NCI-H146 (cell line): ENCODE measurements around the gene ANAPC2.
"Not testable (repeated sequence)": the region's sequence is repeated elsewhere in the genome, so short reads cannot be mapped to it uniquely, and the experiment has no call there.

Experiments used
- DNase-seq: peaks from one replicate; lab custom pipeline; 2025; lab: John Stamatoyannopoulos, UW

Gene ANAPC2

DNA sequence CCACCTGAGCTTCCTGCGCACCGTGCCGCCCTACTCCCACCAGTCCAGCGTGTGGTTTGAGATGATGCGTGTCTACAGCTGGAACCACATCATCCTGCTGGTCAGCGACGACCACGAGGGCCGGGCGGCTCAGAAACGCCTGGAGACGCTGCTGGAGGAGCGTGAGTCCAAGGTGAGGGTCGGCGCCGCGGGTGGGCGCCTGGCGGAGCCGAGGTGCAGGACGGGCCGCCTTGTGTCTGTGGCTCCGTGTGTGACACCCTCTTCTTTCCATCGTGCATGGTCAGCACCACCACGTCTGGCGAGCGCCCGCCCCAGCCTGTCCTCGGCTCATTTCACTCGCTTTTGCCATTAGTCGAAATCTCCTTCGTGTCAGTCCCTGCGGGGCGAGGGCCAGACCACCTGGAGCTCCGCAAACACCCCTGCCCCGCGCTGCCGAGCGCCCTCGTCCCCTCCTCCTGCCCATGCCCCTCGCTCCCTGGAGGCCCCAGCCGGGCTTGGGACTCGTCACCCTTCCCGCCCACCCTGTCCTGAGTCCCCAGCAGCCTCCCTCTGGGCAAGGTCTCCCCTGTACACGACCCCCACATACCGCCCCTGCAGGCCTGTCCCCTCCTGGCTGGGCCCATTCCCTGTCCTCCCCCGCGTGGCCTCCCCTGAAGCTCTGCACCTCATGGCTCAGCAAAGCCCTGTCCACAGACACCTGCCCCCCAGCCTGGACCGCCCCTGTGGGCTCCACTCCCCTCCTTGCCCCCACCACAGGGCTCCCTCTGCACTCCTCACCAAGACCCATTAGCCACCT lies 42.4 kb downstream of the ANAPC2 start:
- no peak for DNase-seq

DNA sequence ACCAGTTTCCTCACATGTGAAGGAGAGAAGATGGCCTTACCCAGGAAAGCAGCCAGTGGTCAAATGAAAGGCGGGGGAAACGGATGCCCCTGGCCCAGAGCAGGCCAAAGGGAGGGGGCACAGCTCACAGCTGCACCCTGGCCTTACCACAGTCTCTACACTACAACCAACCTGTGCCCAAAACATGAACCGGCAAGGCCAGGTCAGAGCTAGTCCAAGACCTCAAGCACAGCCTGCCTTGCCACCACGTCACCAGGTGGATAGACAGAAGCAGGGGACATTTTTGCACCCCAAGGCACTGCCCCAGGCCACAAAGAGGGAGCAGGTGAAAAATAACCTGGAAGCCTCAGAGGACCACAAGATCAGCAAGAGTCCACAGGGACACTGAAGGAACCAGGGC lies 44.9 kb downstream of the ANAPC2 start:
- no peak for DNase-seq

GRCh38 chr9:137141976-137142936 lies 46.1 kb downstream of the ANAPC2 start:
- DNase-seq = no peak

DNA sequence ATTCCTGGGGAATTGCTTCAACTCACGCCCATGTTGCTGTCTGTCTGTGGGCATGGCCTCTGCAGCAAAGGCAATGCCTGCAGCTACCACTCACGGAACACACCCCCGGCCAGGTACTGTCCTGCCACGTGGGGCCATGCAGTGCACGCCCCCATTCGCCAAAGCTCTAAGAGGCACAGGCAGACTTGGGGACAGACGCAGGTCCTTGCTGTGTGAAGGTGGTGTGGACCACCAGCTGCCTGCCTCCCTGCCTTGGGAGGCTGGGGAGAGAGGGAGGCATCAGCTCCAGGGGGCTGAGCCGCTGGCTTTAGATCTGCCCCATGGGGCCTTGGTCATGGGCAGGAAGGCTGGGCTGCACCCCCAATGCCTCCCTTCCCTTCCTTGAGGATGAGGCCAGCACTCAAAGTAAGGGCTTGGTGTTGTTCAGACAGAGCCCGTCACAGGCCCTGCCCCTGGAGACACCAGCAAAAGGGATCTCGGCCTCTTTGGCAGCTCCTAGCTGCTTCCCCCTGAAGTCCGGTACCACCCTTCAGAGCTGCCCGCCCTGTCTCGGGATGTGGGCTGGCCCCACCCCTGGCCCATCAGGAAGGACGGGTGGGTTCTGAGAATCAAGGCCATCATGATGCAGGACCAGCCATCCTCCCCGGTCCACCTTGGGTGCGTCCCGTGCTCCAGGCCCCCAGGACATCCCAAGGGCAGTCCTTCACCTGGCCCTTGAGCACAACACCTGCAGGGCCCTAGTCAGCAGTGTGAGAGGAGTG lies 47.1 kb downstream of the ANAPC2 start:
- DNase-seq = no peak

GRCh38 chr9:137140151-137141012 lies 48.0 kb downstream of the ANAPC2 start:
- DNase-seq = no peak

DNA sequence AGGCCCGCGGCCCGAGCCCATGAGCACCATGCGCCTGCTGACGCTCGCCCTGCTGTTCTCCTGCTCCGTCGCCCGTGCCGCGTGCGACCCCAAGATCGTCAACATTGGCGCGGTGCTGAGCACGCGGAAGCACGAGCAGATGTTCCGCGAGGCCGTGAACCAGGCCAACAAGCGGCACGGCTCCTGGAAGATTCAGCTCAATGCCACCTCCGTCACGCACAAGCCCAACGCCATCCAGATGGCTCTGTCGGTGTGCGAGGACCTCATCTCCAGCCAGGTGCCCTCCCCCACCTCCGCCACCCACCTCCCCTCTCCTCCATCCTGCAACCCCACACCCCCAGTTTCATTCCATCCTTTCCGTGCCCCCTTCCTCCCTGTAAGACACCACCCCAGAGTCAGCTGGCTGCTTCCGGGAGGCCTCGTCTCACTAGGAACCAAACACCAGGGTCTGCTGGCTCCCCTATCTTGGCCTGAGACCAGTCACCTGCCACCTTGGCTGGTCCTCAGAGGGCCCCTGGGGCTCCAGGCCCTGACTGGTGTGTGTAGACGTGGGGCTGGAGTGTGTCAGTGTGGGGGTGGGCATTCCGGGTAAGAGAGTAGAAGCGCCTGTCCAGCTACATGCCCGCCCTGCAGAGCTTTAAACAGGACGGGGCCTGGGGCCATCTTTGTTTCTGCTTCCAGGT lies 48.8 kb downstream of the ANAPC2 start:
- no peak for DNase-seq

GRCh38 chr9:137138722-137139467 lies 49.5 kb downstream of the ANAPC2 start, which contains the start of gene GRIN1:
Gene GRIN1 (plus strand): TSS chr9:137139154. CDS start chr9:137139487, 333 bp downstream.
- no peak for DNase-seq

- peak; percentile 64 for DNase-seq
Measured at GRCh38 chr9:137138058-137138721, 50.2 kb downstream of the ANAPC2 start.

- DNase-seq = peak; percentile 30
Measured at GRCh38 chr9:137136881-137137607, 51.3 kb downstream of the ANAPC2 start.

DNA sequence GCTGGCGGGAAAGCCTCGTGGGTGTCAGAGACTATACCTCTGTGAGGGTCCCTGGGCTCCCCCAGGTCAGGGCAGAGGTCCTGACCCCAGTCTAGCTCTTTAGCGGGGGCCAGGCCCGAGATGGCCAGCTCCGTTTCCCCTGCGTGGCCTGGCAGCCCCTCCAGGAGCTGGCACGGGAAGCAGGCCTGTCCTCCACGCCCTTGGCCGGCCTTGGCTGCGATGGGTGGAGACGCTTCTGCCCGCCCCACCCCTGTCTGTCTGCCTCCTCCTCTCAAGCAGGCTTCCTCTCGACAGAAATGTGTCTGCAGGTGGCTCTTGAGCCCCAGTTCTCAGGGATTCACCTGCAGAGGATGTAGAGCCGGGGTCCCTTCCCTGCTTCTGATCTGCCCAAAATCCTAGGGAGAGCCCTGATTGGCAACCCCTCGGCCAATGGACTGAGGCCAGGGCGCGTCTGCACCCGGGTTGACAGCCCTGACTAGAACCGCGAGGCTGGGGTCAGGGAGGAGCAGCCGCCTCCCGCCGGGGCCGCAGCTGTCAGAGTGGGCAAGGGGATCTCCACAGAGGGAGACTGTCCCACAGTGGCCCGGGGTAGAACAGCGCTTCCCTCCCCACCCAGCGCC lies 52.0 kb downstream of the ANAPC2 start:
- no peak for DNase-seq

DNA sequence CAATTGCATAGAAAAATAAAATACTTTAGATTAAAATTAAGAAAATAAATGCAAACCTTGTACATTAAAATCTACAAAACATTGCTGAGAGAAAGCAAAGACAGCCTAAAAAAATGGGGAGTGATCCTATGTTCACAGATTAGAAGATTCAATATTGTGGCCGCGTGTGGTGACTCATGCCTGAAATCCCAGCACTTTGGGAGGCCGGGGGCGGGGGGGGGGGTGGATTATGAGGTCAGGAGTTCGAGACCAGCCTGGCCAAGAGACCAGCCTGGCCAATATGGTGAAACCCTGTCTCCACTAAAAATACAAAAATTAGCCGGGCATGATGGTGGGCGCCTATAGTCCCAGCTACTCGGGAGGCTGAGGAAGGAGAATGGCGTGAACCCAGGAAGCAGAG lies 53.2 kb downstream of the ANAPC2 start:
- not testable (repeated sequence) for DNase-seq

GRCh38 chr9:137134191-137134590 lies 54.2 kb downstream of the ANAPC2 start:
- no peak for DNase-seq

GRCh38 chr9:137130176-137130755 lies 58.1 kb downstream of the ANAPC2 start:
- peak; percentile 31 for DNase-seq

- DNase-seq = peak; percentile 89
Measured at GRCh38 chr9:137129456-137130175, 58.7 kb downstream of the ANAPC2 start.

DNA sequence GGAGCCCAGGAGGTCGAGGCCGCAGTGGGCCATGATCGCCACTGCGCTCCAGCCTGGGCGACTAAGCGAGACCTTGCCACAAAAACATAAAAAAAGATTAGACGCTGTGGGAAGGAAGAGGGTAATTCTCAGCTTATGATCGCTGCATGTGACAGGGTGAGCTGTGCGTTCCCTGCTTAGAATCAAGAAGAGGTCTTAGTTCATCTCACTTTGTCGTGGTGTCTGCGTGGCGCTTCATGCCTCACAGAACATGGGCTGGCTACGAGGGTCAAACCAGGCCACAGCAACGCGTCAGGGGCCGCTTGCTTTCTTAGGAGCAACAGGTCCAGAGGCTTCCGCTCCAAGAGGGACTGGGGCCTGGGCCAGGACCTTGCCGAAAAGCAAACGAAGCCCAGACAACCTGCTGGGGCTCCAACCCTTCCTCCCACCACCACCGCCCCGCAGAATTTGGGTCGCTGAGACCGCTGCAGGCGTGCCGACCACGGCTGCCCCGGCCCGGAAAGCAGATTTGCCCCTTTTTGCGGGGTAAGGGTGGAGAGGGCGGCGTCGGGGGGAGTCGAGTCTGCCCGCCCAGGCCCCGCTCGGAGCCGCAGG lies 59.4 kb downstream of the ANAPC2 start:
- DNase-seq = no peak

DNA sequence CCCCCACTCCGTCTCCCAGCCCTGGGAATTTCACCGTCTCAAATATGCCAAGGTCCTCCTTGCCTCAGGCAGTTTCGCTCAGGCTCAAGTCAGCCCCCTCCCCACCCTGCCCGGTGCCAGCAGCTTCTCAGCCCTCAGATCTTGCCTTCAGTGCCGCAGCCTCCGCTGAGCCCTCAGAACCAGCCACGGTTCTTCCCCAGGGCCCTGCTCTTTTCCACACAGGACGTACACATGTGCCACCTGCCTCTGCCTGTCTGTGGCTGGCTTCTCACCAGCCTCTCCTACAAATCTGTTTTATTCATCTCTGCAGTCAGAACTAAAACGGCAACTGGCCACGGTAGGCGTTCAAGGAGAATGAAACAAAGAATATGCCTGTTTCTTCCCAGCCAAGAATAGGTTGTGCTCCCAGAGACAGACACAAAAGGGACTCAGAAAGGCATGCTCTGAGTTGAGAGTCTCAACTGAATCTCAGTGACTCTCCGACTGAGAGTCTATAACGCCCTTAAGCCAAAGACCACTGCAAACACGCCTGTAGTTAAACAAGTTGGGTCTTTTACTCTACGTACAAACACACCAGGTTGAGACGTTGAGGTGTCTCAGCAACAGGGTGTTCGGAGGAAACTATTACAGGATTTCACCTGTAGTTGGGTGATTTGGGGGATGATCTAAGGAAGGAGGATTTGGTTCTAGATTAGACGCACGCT lies 60.0 kb downstream of the ANAPC2 start:
- no peak for DNase-seq
